Thymus (tissue), 11 donors: Measurements from ENCODE around the gene COQ5. TPM values are rescaled to one million over a fixed set of nuclear protein-coding genes. Genes with fewer than 3 reads are reported as not detected.
A peak's percentile ranks its signal among the peaks of the same experiment; 100 is the strongest.
"Not testable (repeated sequence)": the region's sequence is repeated elsewhere in the genome, so short reads cannot be mapped to it uniquely, and the experiment has no call there.

Source experiments
- DNase-seq, 9 donors: peaks; one replicate each; pipeline ENCODE4 v3.0.0-alpha.2; 2013; ENCODE audit warnings: low spot score in 9 of 9, low read depth in 6 of 9, missing footprints in 1 of 9
- H3K27ac ChIP-seq, 2 donors: one replicate each; pipeline ENCODE4 v1.5.1; 2013; ENCODE audit warnings: control low read depth in 1 of 2, low read depth in 1 of 2, low read length in 1 of 2, mild to moderate bottlenecking in 1 of 2, moderate library complexity in 1 of 2
- H3K27me3 ChIP-seq, 2 donors: one replicate each; pipeline ENCODE4 v1.5.1; 2013; ENCODE audit warnings: low read length in 1 of 2; ENCODE audit not compliant: control insufficient read depth in 2 of 2, insufficient read depth in 1 of 2
- H3K36me3 ChIP-seq, 2 donors: one replicate each; pipeline ENCODE4 v1.5.1; 2013; ENCODE audit warnings: low read length in 1 of 2, mild to moderate bottlenecking in 1 of 2, moderate library complexity in 1 of 2; ENCODE audit not compliant: control insufficient read depth in 2 of 2, insufficient read depth in 2 of 2
- H3K4me1 ChIP-seq, 2 donors: one replicate each; pipeline ENCODE4 v1.5.1; 2013; ENCODE audit warnings: low read length in 2 of 2; ENCODE audit not compliant: control insufficient read depth in 2 of 2, insufficient read depth in 2 of 2
- H3K4me3 ChIP-seq, 2 donors: one replicate each; pipeline ENCODE4 v1.5.1; 2013; ENCODE audit warnings: low read length in 2 of 2, control low read depth in 1 of 2, mild to moderate bottlenecking in 1 of 2
- H3K9me3 ChIP-seq, 2 donors: one replicate each; pipeline ENCODE4 v1.5.1; 2013; ENCODE audit warnings: low read length in 1 of 2, mild to moderate bottlenecking in 1 of 2; ENCODE audit not compliant: control insufficient read depth in 2 of 2, insufficient read depth in 1 of 2
- WGBS: extraction: QIAGEN DNeasy Blood & Tissue Kit; methylation state at CpG from one replicate; pipeline ENCODE4 v1.1.7; 2013; 5-methylcytosine and 5-hydroxymethylcytosine counted together
- polyA plus RNA-seq: library from polyadenylated mRNA; stranded (reverse); fragments of 200-250 nt; gene quantifications from one replicate; pipeline ENCODE4 v1.2.3, GENCODE V29; 2013
- total RNA-seq: library from RNA; stranded (reverse); fragments of 120-200 nt; gene quantifications from one replicate; pipeline ENCODE4 v1.2.4, GENCODE V29; 2013
- donor health status: healthy.

COQ5 gene
- total and polyA plus RNA-seq, 2 donors, result 32.6 to 47.5 TPM

DNA sequence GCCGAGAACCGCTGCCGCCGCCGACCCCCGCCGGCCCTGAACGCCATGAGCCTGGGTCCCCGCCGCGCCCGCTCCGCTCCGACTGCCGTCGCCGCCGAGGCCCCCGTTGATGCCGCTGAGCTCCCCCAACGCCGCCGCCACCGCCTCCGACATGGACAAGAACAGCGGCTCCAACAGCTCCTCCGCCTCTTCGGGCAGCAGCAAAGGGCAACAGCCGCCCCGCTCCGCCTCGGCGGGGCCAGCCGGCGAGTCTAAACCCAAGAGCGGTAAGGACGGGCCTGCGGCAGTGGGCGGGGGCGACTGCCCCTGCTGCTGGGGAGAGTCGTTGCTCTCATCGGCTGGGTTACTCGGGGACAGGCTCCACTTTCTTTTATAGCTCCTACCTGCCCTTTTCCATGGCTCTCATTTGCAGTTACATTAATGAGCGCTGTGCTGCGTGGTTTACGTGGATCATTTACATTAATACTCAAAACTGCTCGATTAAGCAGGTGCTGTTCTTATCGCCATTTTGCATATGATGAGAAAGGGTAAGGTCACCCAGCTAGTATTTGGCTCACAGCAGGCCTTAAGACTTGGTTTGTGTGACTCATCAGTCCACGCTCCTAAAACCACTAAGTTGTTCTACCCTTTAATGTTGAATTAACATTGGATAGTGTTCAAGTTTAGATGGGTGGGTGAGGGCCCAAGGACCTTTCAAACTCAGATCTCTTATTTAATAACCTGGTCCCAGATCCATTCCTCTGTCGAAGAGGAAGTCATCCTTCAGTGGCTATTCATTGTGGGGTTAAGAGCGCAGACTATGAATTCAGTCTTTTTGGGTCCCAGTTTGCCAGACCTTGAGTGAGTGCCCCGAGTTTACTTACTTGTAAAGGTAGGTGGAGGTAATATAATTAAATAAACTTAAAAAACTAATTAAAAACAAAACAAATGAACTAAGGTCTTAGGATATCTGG, 6.0 kb upstream of the COQ5 start:
- Histone ChIP-seq H3K27ac (peak overlapping the region; percentile 68 to 86), H3K36me3 (peaks cover 11 to 29% of the 10 kb centered on the region in 2 donors), H3K27me3 (no peaks in the 10 kb centered on the region), H3K9me3 (no peaks in the 10 kb centered on the region), H3K4me3 (peak overlapping the region; percentile 91 to 96), H3K4me1 (peaks cover 26 to 51% of the 10 kb centered on the region in 2 donors)
- DNase-seq, result peak in 3 of 9 donors; percentile 32 to 41 (median 37)
- WGBS, result 2% methylated on average over 52 of the region's 52 CpGs

DNA sequence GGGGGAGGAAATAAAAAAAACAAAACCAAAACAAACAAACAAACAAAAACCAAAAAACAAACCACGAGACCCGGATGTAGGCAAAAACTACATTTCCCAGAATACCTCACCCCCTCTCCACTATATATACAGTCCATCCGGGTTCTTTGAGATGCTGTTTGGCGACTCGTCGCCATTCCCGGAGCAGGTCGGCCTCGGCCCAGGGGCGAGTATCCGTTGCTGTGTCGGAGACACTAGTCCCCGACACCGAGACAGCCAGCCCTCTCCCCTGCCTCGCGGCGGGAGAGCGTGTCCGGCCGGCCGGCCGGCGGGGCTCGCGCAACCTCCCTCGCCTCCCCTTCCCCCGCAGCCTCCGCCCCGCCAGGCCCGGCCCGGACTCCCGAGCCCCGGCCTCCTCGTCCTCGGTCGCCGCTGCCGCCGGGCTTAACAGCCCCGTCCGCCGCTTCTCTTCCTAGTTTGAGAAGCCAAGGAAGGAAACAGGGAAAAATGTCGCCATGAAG, 5.3 kb upstream of the COQ5 start, which contains the start of gene RNF10:
Gene RNF10, plus strand, starts transcription at position 154 of the 500 bp plus-strand sequence. CDS start 456 bp downstream, outside the sequence.
- H3K4me3 ChIP-seq, result peak within 1 kb of the TSS; percentile 91 to 96
- no peaks in the 10 kb centered on the region for H3K9me3 ChIP-seq
- peak within 1 kb of the TSS; percentile 68 to 86 for H3K27ac ChIP-seq
- H3K27me3 ChIP-seq, result no peaks in the 10 kb centered on the region
- peaks cover 7 to 25% of the 10 kb centered on the region in 2 donors for H3K36me3 ChIP-seq
- peak; percentile 77 to 96 (median 90) for DNase-seq
- under 1% methylated on average over 43 of the region's 43 CpGs for WGBS
- H3K4me1 ChIP-seq, result peaks cover 31 to 56% of the 10 kb centered on the region in 2 donors

DNA sequence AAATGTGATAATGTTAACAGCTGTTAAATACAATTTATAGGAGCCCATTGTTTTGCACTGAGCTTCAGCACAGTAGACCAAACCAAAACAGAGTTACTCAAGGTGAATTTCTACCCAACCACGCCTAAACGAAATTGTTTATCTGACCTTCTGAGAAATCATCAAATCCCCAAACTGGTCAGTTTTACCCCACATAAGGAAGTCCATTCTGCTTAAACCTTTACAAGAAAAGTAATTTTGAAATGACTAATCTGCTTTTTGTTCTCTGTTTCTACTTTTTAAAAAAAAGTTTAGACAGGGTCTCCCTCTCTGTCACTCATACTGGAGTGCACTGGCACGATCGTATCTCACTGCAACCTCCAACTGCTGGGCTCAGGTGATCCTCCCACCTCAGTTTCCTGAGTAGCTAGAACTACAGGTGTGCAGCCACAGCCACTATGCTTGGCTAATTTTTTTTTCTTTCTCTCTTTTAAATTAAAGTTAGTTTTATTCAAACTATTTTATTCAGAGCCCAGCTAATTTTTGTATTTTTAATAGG, 3.8 kb upstream of the COQ5 start:
- H3K27me3 ChIP-seq, result no peaks in the 10 kb centered on the region
- H3K4me3 ChIP-seq, result no peak overlapping the region
- no peaks in the 10 kb centered on the region for H3K9me3 ChIP-seq
- peaks cover 0 to 11% of the 10 kb centered on the region in 2 donors for H3K36me3 ChIP-seq
- 52% methylated on average over 4 of the region's 4 CpGs for WGBS
- H3K27ac ChIP-seq, result no peak overlapping the region
- peaks cover 22 to 51% of the 10 kb centered on the region in 2 donors for H3K4me1 ChIP-seq
- DNase-seq, result peak in 2 of 9 donors; percentile 18 to 37

DNA sequence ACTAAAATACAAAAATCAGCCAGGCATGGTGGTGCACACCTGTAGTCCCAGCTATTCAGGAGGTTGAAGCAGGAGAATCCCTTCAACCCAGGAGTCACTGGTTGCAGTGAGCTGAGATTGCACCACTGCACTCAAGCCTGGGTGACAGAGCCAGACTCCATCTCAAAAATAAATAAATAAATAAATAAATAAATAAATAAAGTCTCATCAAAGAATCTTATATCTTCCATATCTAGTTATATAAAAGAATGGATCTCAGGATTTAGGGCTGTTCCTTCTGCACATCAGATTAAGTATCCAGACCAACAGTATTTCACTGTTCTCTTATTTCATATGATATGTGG, 1.4 kb upstream of the COQ5 start:
- H3K27me3 ChIP-seq, H3K4me3 ChIP-seq, H3K27ac ChIP-seq, DNase-seq, H3K36me3 ChIP-seq, H3K9me3 ChIP-seq: not testable (repeated sequence)
- H3K4me1 ChIP-seq, result peaks cover 5 to 31% of the 10 kb centered on the region in 2 donors

DNA sequence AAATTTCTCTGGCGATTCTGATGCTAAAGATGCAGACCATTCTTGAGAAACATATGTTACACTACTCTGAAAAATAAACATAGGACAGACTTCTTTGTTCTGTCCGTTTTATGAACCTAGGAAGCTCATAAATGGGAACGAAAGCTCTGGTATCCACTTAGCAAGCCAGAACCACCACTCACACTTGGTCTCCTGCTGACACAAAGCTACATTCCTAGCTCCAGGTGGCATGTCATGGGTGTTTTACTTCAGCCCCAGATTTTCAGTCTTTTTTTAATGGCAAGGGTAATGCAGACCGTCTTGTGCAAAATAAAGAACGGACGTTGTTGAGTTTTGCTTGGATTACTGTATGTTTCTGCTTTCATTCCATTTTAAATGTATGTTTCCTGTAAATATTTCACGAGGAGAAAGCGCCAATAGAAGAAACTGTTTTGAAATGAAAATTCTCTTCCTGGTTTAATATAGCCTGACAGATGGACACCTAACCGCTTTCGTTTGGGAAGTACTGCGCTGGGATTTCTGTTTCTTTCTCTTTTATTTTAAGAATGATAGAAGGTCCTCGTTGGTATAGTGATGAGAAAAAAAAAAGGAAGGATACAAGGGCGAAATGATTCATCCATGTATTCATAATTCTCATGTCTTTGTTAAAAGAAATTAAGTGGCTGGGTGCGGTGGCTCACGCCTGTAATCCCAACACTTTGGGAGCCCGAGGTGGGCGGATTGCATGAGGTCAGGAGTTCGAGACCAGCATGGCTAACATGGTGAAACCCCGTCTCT, 871 bp upstream of the COQ5 start:
- Histone ChIP-seq H3K4me3 (peak overlapping the region; percentile 73 to 79), H3K36me3 (no peaks in the 10 kb centered on the region), H3K27me3 (no peaks in the 10 kb centered on the region), H3K9me3 (no peaks in the 10 kb centered on the region), H3K4me1 (peaks cover 5 to 27% of the 10 kb centered on the region in 2 donors), H3K27ac (peak overlapping the region; percentile 47 to 85)
- peak in 2 of 9 donors; percentile 17 to 55 for DNase-seq
- 50% methylated on average over 19 of the region's 19 CpGs for WGBS

DNA sequence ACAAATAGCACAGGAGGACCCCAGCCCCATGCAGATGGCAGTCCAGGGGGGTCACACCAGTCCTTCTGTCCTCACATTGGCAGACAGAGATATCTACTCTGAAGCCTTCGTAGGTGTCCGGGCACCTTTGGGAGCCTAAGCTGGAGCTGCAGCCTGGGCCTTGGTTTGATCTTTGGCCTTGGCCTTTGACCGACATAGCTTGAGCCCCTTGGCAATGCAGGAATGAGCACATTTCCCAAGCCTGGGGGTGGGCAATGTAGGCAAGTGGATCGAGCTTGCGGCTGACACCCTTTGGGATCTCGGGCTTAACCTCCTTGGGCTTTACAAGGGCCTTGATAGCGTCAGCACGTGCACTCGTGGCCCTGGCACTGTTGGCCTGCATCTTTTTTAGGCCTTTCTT, 6.4 kb downstream of the COQ5 start:
- 98% methylated on average over 9 of the region's 9 CpGs for whole genome bisulfite sequencing
- Histone ChIP-seq H3K27me3 (no peaks in the 10 kb centered on the region), H3K36me3 (peaks cover 2 to 9% of the 10 kb centered on the region in 2 donors), H3K9me3 (no peaks in the 10 kb centered on the region), H3K27ac (peak overlapping the region in 1 of 2 donors; percentile 5), H3K4me1 (no peaks in the 10 kb centered on the region), H3K4me3 (no peak overlapping the region)
- no peak for DNase-seq

DNA sequence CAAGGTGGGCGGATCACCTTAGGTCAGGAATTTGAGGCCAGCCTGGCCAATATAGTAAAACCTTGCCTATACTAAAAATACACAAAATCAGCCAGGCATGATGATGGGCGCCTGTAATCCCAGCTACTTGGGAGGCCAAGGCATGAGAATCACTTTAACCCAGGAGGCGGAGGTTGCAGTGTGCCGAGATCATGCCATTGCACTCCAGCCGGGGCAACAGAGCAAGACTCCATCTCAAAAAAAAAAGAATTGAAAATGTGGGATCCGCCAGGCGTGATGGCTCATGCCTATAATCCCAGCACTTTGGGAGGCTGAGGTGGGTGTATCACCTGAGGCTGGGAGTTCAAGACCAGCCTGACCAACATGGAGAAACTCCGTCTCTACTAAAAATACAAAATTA, 9.6 kb downstream of the COQ5 start:
- not testable (repeated sequence) for H3K9me3 ChIP-seq, H3K27me3 ChIP-seq, H3K4me1 ChIP-seq, DNase-seq, H3K4me3 ChIP-seq, H3K27ac ChIP-seq
- H3K36me3 ChIP-seq, result peaks cover 18 to 28% of the 10 kb centered on the region in 2 donors
- 98% methylated on average over 8 of the region's 8 CpGs for WGBS

DNA sequence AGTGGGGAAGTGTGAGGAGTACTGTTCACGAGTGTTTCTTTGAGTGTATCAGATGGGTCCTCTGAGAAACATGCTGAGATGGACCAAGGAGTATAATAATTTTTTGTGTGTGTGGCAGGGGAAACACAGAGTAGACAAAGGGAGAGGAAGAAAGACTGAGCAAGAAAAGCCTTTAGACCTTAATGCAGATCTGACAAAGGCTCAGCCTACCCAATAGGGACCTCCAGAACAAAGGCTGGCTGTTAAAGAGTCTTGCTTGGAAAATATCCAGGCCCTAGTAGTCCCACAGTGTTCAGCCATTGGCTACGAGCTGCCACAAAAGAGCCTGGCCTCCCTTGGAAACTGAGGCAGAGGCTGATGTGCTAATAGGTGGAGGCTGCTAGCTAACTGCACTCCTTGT, 13.5 kb downstream of the COQ5 start:
- DNase-seq, result no peak
- H3K27ac ChIP-seq, result no peak overlapping the region
- H3K36me3 ChIP-seq, result peaks cover 25 to 35% of the 10 kb centered on the region in 2 donors
- H3K9me3 ChIP-seq, result no peaks in the 10 kb centered on the region
- 98% methylated on average over 2 of the region's 2 CpGs for WGBS
- no peak overlapping the region for H3K4me3 ChIP-seq
- no peaks in the 10 kb centered on the region for H3K27me3 ChIP-seq
- no peaks in the 10 kb centered on the region for H3K4me1 ChIP-seq
